NCI-H69 (cell line): ENCODE measurements around the gene LBX2.

ENCODE experiments used
- DNase-seq: peaks from one replicate; lab custom pipeline; 2025; lab: John Stamatoyannopoulos, UW

The LBX2 gene

DNA sequence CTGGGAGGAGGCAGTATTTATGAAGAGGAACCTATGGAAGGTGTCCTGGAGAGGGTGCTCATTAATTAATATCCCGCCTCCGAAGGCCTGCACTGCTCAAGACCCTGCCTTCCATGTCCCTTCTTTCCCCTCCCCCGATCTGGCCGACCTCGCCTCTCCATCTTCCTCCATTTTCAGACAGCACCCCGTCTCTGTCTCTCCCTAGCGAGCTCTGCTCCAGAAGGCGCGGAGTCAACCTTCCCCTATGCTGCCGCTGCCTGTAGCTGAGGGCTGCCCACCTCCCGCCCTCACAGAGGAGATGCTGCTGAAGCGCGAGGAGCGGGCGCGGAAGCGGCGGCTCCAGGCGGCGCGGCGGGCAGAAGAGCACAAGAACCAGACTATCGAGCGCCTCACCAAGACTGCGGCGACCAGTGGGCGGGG, 42.3 kb downstream of the LBX2 start:
- DNase-seq: no peak

DNA sequence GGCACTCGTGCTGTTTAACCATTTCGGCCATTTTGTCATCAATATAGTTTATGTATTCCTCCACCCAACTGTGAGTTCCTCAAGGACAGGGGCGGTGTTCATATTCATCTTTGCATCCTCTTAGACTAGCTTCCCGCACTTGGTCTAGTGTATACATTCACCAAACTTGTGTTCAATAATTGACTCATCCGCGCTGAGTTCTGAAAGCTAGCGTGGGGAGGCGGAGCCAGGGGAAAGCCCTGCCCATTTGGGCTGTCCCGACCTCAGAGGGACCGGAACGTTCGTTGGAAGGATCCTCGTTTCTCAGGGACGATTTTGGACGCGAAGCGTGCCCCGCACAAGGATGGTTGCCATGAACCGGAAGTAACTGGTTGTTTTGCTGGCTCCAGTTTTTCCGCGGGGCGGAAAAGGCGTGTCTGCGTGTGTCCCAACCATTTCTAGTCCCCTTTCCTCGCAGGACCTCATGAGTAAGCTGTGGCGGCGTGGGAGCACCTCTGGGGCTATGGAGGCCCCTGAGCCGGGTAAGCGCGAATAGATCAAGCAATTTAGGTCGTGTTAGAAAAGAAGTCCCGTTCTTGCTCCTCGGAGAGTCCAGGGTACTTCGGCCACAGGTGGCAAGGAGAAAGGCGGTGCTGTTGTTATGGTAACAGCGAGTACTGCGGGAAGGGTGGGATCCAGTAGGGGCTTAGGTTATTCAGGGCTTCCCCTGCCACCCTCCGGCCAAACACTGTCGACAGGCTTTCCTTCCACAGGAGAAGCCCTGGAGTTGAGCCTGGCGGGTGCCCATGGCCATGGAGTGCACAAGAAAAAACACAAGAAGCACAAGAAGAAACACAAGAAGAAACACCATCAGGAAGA, 44.5 kb downstream of the LBX2 start, which contains the start of gene INO80B:
Gene INO80B (plus strand): TSS at position 434 of the 858 bp plus-strand sequence. CDS start 30 bp downstream, at position 464.
- peak; percentile 94 for DNase-seq

DNA sequence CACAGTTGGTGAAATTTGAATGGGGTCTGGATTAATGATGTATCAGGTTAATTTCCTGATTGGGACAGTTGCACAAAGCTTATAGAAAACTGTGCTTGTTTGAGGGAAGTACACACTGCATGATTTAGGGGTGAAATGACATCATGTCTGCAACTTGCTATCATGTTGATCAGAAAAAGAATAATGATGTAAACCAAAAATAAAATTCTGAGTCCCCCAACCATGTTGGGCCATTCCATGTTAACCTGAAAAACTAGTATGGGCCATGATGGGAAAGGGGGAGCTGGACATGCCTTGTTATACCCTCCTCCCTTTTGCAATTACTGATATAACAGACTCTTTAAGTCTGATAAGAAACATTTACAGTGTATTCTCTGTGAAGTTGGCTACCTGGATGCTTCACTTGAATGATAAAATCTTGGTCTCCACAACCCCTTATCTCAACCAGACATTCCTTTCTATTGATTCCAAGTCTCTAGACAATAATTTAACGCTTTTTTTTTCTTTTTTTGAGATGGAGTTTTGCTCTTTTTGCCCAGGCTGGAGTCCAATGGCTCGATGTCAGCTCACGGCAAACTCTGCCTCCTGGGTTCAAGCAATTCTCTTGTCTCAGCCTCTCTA, 48.7 kb downstream of the LBX2 start:
- DNase-seq: no peak

DNA sequence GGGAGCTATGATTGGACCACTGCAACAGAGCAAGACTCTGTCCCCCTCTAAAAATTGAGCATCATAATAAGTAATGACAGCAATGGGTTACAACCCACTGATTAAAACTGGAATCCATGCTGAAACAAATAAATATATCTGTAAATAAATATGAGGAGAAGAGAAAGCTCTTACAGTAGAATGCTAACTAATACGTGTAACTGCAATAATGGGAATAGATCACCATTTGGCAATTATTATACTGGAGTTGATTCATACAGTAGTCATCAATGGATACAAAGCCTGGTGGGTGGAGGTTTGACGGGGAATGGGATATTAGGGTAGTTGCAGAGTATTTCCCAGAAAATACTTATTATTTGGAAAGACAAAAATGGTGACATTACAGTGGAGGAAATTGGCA, 50.6 kb downstream of the LBX2 start:
- no peak for DNase-seq
